Measurements from ENCODE around the gene CCND2. TPM values are rescaled to one million over a fixed set of nuclear protein-coding genes. Genes with fewer than 3 reads are reported as not detected.

The CCND2 gene
- total and polyA plus RNA-seq, 2 of the 4 experiments (the other 2 are of a cell fraction): 1.1 to 2.3 TPM

GRCh38 chr12:4312251-4312650 is 38.7 kb downstream of the CCND2 start:
- in situ Hi-C loops (cut with MboI; ENCODE audit: low sequenced_read_pairs): no loop called here
- no peaks in the 10 kb centered on the region for H3K79me1 ChIP-seq (ENCODE audit: low read depth in 1 of 2, low read length in 2 of 2)
- H2AK9ac ChIP-seq (replicated peaks; ENCODE audit: low read depth, low read length, poor library complexity): no peak overlapping the region
- H2BK15ac ChIP-seq (ENCODE audit: low read depth, low read length): no peak overlapping the region
- ChIA-PET POLR2A (ENCODE audit: unreplicated experiment) (no interaction called here), CTCF (interaction anchor here (0.8 kb wide), 1 partner anchor 427 kb away, joined by 4 read pairs; no protein-coding TSS in a partner anchor)
- H3K27me3 ChIP-seq (ENCODE audit: control insufficient read depth, insufficient read depth, low read length): peaks cover 5% of the 10 kb centered on the region
- BruUV-seq (replicated peaks): no TSS peak
- no peak overlapping the region for H2AK5ac ChIP-seq (ENCODE audit: low read depth, low read length)
- H3K4me3 ChIP-seq (ENCODE audit: insufficient read depth, low read depth, low read length): no peak overlapping the region
- no peaks in the 10 kb centered on the region for H3K9me3 ChIP-seq (ENCODE audit: control insufficient read depth, insufficient read depth, low read length)
- 80% methylated on average over 1 of the region's 2 CpGs; no CpG with 5 or more reads in 1 of the 2 experiments for WGBS, 2 experiments (ENCODE audit: extremely low coverage in 2 of 2, insufficient read length in 1 of 2)
- no peak for DNase-seq
- H2BK120ac ChIP-seq (ENCODE audit: low read depth, low read length): no peak overlapping the region
- TF ChIP-seq SMC3 (IDR thresholded peaks at IDR 0.05; ENCODE audit: low read depth, low read length): no peak
- TF ChIP-seq CTCF (conservative IDR thresholded peaks at IDR 0.05; ENCODE audit: low read depth, low read length): no peak
- TF ChIP-seq MAZ (IDR thresholded peaks at IDR 0.05; ENCODE audit: borderline replicate concordance, low read depth, low read length): no peak
- no peak for TF ChIP-seq MAFK (IDR thresholded peaks at IDR 0.05; ENCODE audit: low read depth, low read length)
- no peaks in the 10 kb centered on the region for H3K36me3 ChIP-seq (ENCODE audit: control insufficient read depth, insufficient read depth, low read length)
- no peaks in the 10 kb centered on the region for H3K4me1 ChIP-seq (ENCODE audit: control insufficient read depth, insufficient read depth, low read length)
- no peak overlapping the region for H3K27ac ChIP-seq (ENCODE audit: insufficient read depth, low read length)
- H3K9me1 ChIP-seq (ENCODE audit: insufficient read depth, low read length): no peaks in the 10 kb centered on the region
- no peak overlapping the region for H3K23ac ChIP-seq (ENCODE audit: low read depth, low read length)
- H3K14ac ChIP-seq (replicated peaks; ENCODE audit: low read depth, low read length): no peak overlapping the region
- no peak for ATAC-seq (ENCODE audit: low read depth)
- no peak overlapping the region for H4K91ac ChIP-seq (ENCODE audit: insufficient read depth, low read depth, low read length)
- no peak overlapping the region for H3K4me2 ChIP-seq (ENCODE audit: low read depth, low read length)
- H2BK5ac ChIP-seq (ENCODE audit: low read depth, low read length, poor library complexity, severe bottlenecking): no peak overlapping the region
- H3K9ac ChIP-seq (ENCODE audit: low read depth, low read length): no peak overlapping the region
- no peak overlapping the region for H2BK20ac ChIP-seq (ENCODE audit: low read depth, low read length)
- H4K20me1 ChIP-seq (ENCODE audit: insufficient read depth, low read length): no peaks in the 10 kb centered on the region
- dilution Hi-C loops (cut with HindIII; ENCODE audit: low sequenced_read_pairs, unreplicated experiment): no loop called here
- no peak overlapping the region for H3K4ac ChIP-seq (ENCODE audit: low read depth, low read length)
- no peak overlapping the region for H3K18ac ChIP-seq (ENCODE audit: low read depth, low read length)
- no peak overlapping the region for H4K5ac ChIP-seq (ENCODE audit: low read depth, low read length)
- no peak overlapping the region for H2AFZ ChIP-seq (replicated peaks; ENCODE audit: low read length, poor library complexity)
- H4K8ac ChIP-seq (ENCODE audit: low read depth in 2 of 2, low read length in 2 of 2): no peak overlapping the region
- H3K56ac ChIP-seq (ENCODE audit: extremely low read depth, insufficient read depth, low read length): no peak overlapping the region
- intact Hi-C loops (cut with micrococcal nuclease): no loop called here

Data from IMR-90 (cell line).